HG03039 (cell line): ENCODE data around the gene MPST.
"Not testable (repeated sequence)": the region's sequence is repeated elsewhere in the genome, so short reads cannot be mapped to it uniquely, and the experiment has no call there.

Experiments
- ATAC-seq: cut with Tn5 transposase; IDR thresholded peaks from one replicate; pipeline ENCODE4 v1.9.1; 2021; ENCODE audit warnings: mild to moderate bottlenecking, moderate library complexity; ENCODE audit not compliant: unreplicated experiment

MPST gene

DNA sequence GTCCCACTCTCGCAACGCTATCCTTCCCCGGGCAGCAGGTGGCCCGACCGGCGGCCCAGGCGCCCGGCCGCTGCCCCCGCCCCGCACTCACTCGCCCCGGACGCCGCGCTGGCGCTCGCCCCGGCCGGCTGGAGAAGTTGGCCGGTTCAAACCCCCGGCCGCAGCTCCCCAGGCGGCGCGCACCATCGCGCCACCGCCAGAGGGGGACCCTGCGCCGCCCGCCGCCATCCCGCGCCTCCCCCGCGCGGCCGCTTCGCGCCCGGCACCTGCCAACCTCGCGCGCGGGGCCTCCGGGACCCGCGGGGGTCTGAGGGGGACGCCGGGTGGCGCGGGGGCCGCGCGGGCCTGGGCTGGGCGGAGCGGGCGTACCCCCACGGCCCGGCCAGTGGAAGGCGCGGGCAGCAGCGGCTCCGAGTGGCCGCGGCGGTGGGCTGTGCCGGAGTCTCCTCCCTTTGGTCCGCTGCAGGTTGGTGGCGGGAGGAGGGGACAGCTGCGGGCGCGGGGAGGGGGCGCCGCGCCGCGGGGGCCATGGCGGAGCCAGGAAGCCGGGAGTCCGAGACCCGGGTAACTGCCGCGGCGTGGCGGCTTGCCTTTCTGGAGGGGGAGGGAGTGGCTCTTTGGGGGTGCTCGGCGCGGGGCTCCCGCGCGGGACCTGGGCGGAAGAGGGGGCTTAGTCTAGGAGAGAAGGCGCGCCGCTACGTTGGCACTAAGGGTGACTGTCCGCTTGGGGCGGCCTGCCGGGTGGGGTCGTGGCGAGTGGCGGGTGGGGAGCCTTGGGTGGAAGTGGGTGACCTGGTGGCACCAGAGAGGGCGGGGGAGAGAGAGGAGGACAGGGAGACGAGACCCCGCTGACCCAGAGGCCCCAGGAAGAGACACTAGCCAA, at the start of gene MPST, which contains the start of gene TST:
MPST (plus strand) TSS at position 434 of the 883 bp plus-strand sequence; CDS start at position 529, 95 bp downstream.
TST (minus strand) TSS at position 139 of the 883 bp plus-strand sequence. CDS start 715 bp downstream, outside the sequence.
- no peak for ATAC-seq

DNA sequence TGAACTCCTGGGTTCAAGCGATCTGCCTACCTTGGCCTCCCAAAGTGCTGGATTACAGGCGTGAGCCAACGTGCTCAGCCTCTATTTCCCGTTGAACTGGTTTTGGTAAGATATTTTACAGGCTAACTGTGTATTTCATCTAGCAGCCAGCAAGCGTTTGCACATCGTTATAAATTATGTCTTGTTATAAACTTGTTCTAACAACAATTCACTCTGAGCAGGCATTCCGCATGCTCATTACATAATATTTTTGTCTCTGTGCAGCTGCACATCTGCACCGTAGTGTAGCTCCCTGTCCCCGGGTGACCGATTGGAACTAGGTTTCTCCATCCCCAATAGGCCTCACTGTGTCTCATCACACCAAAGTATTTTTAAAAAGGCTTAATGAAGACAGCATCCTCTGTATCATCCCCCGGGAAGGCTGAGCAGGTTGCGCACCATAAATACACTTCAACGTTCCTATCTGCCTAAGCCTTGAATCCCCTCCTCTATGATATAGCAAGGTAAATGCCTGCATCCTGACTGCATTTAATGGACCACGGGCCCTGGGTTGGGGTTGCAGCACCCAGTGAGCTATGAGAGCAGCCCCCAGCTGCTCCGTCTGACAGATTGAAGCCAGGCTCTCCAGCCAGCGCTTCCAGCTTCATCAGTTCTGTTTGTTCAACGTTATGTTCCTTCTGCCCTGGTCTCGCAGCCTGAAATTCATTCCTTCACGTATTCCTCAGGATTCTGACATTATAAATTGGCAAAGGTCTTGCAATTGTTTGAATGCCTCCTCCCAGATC, 48.0 kb upstream of the MPST start:
- ATAC-seq, result no peak

DNA sequence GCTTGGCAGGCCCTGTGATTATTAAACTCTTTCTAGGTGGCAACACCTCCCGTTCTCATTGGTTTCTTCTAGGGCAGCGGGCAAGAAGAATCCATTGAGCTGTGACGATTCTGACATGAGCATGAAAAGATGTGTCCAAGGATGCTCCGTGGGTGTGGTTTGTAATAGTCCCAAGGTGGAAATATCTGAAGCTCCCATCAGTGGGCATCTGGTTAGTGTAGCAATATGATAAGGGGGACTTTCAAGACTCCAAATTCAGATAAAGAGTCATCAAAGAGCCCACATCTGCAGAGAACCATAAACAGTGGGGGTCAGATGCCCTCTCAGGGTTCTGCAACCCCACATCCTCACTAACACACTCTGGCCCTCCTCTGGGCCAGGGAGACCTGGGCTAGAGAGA, 42.9 kb upstream of the MPST start:
- ATAC-seq, result no peak

DNA sequence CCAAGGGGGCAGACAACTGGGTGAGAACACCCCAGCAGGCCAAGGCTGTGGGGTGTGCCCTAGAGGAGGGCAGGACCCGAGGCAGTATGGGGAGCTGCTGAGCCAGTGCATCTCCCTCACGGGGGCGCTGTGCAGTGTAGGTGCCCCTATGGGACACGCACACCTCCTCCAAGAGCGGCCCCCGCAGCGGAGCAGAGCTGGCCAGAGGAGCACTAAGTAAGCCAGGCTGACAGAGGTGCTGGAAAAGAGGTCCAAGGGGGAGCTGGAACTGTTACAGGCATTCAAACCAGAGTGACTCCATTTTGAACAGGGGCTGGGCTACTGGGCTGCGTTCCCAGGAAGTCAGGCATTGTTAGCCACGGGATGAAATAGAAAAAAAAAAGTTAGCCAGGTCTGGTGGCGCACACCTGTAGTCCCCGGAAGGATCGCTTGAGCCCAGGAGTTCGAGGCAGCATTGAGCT, 42.1 kb upstream of the MPST start:
- ATAC-seq, result no peak

DNA sequence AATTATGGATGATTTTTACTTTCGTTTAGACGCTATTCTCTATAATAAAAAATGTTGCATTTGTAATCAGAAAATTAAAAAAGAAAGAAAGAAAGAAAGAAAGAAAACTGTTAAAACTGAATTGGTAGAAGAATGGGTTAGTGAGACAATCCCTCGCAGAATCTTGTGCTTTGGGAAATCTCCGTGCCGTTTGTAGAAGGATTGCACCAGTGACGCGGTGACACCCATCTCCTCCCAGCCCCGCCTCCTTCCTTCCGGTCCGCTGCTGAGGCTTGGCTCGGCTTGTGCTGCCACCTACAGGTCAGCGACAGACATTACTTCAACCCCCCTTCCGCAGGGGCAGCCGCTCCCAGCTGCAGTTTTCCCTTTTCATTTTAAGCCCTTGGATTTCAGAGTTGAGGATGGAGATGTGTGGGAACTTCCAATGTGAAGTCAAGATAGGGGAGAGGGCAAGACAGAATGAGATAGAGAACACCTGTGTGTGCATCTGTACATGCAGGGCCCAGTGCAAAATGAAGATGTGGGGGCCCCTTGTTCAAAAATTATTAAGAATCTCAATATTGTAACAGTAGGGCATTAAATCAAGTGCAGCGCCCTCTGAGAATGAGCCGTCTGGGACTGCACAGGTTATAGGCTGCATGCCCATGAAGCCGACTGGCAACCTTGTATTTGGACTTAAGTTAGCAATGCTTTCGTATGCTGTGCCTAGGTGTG, 41.4 kb upstream of the MPST start:
- ATAC-seq, result peak; percentile 55

DNA sequence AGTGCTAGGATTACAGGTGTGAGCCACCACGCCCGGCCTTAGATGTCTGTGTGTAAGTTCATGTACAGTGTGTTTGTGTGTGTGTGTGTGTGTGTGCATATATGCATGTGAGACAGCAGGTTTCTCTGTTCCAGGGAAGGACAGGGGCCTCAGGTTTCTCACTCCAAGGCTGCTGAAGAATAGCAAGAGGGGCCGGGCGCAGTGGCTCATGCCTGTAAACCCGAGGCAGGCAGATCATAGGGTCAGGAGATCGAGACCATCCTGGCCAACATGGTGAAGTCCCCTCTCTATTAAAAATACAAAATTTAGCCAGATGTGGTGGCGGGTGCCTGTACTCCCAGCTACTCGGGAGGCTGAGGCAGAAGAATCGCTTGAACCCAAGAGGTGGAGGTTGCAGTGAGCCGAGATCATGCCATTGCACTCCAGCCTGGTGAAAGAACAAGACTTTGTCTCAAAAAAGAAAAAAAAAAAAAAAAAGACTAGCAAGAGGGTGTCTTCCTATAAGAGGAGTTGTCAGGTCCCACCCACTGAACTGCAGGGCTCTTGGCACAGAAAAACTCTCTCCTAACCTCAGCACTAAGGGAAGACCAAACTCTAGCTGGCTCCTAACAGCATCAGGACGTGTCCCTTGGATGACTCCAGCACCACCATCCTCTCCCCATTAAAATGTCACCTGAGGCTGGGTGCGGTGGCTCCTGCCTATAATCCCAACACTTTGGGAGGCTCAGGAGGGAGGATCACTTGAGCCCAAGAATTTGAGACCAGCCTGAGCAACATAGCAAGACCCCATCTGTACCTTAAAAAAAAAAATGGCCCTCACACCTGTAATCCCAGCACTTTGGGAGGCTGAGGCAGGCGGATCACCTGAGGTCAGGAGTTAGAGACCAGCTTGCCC, 40.3 kb upstream of the MPST start:
- no peak for ATAC-seq

DNA sequence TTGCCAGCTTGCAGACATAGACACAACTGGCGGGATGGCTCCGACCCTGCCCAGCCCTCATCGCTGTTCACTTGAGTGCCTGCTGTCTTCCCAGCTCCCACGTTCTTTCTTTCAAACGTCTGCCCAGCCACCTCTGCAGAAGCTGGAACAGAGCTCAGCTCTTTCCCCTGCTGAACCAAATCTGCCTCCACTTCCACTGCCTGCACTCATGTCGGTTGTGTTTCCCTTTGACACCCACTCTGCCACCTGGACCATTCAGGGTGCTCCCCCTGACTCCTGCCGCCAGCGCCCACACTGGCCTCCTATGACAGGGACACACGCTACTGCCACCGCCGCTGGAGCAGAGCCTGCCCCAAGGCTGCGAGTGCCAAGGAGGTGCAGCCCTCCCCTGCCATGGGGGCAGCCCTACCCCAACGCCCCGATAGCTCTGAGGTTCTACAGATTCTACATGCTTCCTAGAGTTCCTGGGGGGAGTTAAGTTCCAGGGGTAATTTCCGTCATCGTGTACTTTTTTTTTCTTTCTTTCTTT, 38.2 kb upstream of the MPST start:
- ATAC-seq, result no peak

DNA sequence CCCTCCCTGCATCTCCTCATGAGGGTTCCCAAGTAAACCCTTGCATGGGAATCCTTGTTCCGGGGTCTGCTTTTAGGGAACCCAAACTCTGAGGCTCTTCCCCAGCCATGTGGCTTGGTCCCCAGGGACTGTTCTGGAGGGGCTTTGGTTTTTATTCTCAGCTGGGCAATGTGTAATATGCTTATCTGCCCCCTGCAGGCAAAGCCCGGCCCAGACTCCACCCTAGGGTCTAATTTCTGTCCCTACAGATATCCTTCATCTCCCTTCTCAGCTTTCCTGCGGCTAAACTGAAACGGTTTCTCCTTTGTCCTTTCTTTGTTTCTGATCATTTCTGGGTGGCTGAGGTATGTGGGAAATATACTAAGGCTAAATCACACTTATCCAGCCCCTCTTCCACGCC, 37.4 kb upstream of the MPST start:
- no peak for ATAC-seq

DNA sequence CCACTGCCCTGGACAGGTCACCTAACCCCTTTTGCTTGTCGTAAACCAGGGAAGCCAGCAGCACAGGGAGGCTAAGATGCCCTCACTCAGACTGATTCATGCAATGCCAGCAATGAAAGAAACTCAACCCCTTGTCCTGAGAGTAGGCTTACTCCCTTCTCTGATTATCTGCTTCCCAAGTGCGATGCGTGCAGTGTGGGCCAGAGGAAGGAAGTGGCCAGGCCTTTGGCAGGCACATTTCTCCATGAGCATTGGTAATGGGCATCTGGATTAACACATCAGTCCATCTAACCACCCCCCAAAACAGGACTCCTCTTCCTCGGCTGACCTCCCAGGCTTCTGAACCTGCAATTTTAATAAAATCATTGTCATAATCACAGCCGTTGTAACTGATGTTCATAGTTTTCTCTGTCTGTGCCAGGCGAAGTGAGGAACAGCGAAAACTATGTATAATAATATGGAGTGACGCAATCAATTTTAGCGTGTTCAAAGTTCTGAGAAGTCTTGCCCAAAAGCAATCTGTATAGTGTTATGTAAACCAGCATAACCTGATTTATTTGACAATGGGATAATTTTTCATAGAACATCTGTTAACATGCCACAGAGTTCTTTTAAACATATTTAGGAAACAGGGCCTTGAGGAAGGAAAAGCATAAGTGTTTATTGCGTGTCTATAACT, 34.2 kb upstream of the MPST start:
- ATAC-seq, result no peak

DNA sequence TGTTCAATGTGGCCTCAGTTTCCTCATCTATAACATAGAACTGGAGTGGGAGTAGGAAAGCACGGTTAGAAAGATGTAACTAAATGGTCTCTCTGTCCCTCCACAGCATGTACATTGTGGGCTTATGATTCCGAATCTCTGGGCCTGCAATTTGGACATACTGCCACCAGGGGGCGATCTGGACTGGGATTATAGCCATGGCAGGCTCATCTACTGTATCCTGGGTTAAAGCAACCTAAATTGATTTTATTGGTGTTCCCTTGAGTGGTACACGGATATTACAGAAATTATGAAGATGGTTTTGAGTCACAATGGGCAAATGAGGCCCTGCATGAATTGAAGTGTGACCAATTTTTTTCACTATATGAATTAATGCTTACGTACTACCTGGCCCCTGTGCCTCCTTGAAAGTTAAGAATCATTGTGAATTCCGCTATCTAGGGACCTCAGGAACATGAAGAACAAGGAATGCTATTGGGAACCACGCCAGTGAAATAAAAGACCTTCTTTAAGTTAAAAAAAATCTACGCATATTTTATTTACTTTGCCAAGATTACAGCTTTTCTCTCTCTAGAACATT, 33.2 kb upstream of the MPST start:
- ATAC-seq, result no peak

DNA sequence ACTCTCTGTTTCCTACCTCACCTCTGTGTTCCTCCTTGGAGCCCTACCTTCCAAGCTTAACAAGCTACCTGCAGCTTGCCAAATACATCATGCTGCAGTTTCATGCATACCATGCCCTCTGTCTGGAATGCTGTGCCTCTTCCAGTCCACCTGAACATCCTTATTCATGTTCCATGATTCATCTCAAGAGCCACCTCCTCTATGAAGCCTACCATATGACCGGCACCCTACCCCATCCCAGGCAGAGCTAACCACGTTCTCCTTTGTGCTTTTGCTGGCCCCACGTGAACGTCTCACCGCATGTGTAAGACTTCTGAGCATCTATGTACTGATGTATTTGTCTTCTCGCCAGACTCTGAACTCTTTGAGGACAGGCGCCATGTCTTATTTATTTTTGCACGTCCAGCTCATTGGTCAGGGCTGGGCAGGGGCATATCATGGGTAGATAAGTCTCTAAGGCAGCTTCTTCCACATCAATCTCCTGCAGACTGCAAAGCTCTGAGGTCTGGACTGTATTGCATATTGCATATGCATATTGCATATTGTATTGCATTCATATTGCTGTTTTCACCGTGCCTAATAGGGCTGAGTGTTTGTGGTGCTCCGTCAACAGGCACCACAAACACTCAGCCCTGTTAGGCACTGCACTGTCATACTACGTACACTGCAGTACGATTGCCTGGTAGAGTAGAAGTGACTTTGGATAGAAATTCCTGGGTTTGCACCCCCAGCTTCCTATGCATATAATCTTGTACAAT, 31.3 kb upstream of the MPST start:
- ATAC-seq, result no peak

DNA sequence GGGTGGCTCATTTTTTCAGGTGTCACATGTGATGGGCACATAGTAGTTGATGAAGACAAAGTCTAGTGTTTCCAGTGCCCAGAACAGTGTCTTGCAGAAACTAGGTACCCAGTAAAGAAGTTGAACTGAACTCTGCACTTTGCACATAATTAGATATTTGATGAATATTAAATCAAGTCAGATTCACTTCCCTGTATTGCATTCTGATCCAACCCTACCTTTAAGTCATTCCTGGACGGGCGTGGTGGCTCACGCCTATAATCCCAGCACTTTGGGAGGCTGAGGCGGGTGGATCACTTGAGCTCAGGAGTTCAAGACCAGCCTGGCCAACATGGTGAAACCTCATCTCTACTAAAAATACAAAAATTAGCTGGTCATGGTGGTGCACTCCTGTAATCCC, 30.5 kb upstream of the MPST start:
- ATAC-seq, result not testable (repeated sequence)

DNA sequence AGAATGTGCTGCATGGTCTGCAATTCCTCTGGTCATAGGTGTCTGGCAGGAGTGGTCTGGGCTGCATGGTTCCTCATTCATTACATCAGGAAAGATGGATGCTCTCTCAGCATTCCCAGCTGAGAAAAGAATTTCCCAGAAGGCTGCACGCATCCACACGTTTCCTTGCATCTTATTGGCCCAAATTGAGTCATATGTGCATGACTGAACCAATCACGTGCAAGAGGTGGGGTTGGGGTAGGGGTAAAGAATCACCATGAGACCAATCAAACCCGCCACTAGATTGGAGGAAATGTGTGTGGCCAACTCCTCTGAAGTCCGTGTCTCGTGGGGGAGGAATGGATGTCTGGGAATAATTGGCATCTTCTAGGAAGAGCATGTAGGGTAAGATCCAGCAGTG, 29.1 kb upstream of the MPST start:
- no peak for ATAC-seq

DNA sequence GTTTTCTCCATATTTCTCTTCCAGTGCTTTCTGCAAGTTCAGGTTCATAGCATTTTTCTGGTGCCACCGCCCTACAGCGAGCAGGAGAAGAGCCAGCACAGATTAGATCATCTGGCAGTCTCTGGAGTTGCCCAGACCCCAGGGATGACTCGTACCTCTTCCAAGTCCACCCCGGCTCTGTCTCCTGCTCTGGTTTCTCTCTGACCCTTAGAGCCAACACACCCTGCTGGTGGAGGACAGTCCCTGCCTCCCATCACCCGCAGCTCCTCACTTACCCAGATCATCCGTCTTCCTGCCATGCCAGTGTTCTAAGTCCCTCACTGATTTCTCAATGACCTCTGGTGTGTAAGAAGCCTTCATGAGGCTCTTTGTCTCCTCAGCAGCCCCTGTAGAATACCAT, 28.3 kb upstream of the MPST start:
- no peak for ATAC-seq

DNA sequence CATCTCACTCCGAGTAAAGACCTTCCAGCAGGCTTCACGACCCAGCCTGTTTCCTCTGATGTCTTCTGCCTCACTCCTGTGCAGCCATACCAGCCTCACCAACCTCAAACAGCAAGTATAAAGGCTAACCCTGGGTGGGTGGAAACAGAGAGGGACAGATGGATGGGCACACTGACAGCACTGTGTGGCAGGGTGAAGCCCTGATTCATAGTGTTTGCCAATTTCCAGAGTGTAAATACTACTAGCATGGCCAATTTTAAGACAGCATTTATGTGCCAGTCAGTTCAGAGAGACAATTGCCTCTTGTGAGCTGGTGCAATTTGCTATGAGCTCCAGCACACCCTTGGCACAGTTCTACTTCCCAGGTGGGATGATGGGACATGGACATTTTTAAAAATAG, 21.8 kb upstream of the MPST start:
- no peak for ATAC-seq

DNA sequence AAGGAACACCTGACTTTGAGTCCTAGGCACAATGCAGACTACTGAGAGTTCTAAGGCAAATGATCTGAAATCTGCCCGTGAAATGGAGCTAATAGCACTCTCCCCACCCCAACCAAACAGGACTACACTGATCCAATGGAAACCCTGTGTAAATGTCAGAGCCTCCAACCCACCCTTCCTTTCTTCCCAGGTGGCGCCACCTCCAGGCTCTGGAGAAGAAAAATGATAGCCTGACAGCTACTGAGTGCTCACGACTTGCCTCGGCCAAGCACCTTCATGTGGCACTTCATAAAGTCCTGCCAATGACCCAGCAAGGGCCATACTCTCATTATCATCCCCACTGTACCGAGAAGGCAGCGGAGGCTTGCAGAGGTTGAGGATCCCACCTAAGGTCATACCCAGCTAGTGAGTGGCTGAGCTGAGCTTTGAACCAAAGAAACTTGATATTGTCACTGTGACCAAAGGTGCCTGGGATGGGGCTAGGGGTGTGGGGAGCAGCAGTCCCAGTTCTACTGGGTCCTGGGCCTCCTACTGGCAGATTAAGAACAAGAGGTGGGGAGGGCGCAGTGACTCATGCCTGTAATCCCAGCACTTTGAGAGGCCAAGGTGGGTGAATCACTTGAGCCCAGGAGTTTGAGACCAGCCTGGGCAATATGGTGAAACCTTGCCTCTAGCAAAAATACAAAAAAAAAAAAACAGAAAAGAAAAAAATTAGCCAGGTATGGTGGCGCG, 20.8 kb upstream of the MPST start:
- no peak for ATAC-seq

DNA sequence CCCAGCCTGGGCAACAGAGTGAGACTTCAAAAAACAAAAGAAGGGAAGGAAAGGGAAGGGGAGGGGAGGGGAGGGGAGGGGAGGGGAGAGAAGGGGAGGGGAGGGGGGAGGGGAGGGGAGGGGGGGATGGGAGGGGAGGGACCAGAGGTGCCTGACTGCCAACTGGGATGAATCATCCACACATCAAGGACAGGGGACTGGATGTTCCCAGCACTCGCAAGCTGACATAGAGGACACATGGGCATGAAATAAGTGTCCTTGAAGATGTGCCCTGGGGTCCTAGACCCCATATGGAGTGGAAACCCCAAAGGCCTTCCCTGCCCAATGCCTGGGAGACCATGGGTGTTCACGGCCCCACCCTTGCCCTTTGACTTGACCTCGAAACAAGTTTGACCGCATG, 20.1 kb upstream of the MPST start:
- ATAC-seq, result no peak
